Activated CD8-positive, alpha-beta T cell treated with anti-CD3 and anti-CD28 coated beads for 36 hours (primary cell): ENCODE measurements around the gene XXYLT1. TPM values are rescaled to one million over a fixed set of nuclear protein-coding genes. Genes with fewer than 3 reads are reported as not detected.
"Not testable (repeated sequence)": the region's sequence is repeated elsewhere in the genome, so short reads cannot be mapped to it uniquely, and the experiment has no call there.

Source experiments
- ATAC-seq: fragments of 200-7000 bp; cut with Tn5 transposase; one replicate; pipeline ENCODE4 v1.10.0; 2021; ENCODE audit warnings: mild to moderate bottlenecking, moderate library complexity
- CTCF ChIA-PET: fragments of 350-600 bp; sonication (Branson Sonifier 250); formaldehyde crosslinking; loops from one replicate; lab custom pipeline; 2021; ENCODE audit warnings: antibody characterized with exemption; lab: Charles Lee
- POLR2A ChIA-PET: fragments of 350-600 bp; sonication (Branson Sonifier 250); formaldehyde crosslinking; loops from one replicate; lab custom pipeline; 2021; ENCODE audit warnings: antibody characterized with exemption; lab: Charles Lee
- DNase-seq: peaks from one replicate; pipeline ENCODE4 v3.0.0-alpha.2; 2020
- H3K27ac Mint-ChIP-seq: one replicate; pipeline ENCODE4 v1.8.0; 2021; ENCODE audit warnings: mild to moderate bottlenecking, mixed read lengths
- H3K27me3 Mint-ChIP-seq: one replicate; pipeline ENCODE4 v1.8.0; 2021; ENCODE audit warnings: mixed read lengths
- H3K36me3 Mint-ChIP-seq: one replicate; pipeline ENCODE4 v1.8.0; 2021; ENCODE audit warnings: low read depth, mixed read lengths
- H3K4me1 Mint-ChIP-seq: one replicate; pipeline ENCODE4 v1.8.0; 2021; ENCODE audit warnings: low read depth, mixed read lengths
- H3K4me3 Mint-ChIP-seq: one replicate; pipeline ENCODE4 v1.8.0; 2021; ENCODE audit warnings: mild to moderate bottlenecking, moderate library complexity, mixed read lengths
- H3K9me3 Mint-ChIP-seq: one replicate; pipeline ENCODE4 v1.8.0; 2021; ENCODE audit warnings: mixed read lengths
- intact Hi-C: fragments of 100-400 bp; cut with micrococcal nuclease; formaldehyde crosslinking; loops from one replicate; pipeline ENCODE4 v1.10.0; 2022
- total RNA-seq, 2 experiments: library from RNA; stranded (reverse); gene quantifications; one replicate each; pipeline ENCODE4 v1.2.3, GENCODE V29; 2021
- TF ChIP-seq, protein P1 (sequence below): fragments of 200-600 bp; IDR thresholded peaks from one replicate; pipeline ENCODE4 v1.8.0; 2022; ENCODE audit warnings: antibody characterized with exemption, mild to moderate bottlenecking

XXYLT1 gene
- total RNA-seq, 2 experiments from 2014 or later = 8.4 to 9.6 TPM

- no peaks in the 10 kb centered on the region for H3K9me3 Mint-ChIP-seq
- H3K4me3 Mint-ChIP-seq = no peak overlapping the region
- ATAC-seq (no peak), DNase-seq (no peak)
- CTCF ChIA-PET = interaction anchor here (0.7 to 1.3 kb wide), 3 partner anchors 37 to 102 kb away, joined by 3 to 4 read pairs (median 3); no protein-coding TSS in a partner anchor
- H3K27me3 Mint-ChIP-seq = peaks cover 2% of the 10 kb centered on the region
- intact Hi-C loops = no loop called here
- TF ChIP-seq, protein P1, sequence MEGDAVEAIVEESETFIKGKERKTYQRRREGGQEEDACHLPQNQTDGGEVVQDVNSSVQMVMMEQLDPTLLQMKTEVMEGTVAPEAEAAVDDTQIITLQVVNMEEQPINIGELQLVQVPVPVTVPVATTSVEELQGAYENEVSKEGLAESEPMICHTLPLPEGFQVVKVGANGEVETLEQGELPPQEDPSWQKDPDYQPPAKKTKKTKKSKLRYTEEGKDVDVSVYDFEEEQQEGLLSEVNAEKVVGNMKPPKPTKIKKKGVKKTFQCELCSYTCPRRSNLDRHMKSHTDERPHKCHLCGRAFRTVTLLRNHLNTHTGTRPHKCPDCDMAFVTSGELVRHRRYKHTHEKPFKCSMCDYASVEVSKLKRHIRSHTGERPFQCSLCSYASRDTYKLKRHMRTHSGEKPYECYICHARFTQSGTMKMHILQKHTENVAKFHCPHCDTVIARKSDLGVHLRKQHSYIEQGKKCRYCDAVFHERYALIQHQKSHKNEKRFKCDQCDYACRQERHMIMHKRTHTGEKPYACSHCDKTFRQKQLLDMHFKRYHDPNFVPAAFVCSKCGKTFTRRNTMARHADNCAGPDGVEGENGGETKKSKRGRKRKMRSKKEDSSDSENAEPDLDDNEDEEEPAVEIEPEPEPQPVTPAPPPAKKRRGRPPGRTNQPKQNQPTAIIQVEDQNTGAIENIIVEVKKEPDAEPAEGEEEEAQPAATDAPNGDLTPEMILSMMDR = no peak
- H3K4me1 Mint-ChIP-seq = no peaks in the 10 kb centered on the region
- no peaks in the 10 kb centered on the region for H3K36me3 Mint-ChIP-seq
- no peak overlapping the region for H3K27ac Mint-ChIP-seq
- POLR2A ChIA-PET = interaction anchor here (1.2 to 1.4 kb wide), 2 partner anchors 11 to 22 kb away, joined by 4 read pairs; no protein-coding TSS in a partner anchor
These were observed 231.6 kb downstream of the XXYLT1 start for GRCh38 chr3:195039180-195039843.

GRCh38 chr3:195038161-195038560 is 232.8 kb downstream of the XXYLT1 start:
- DNase-seq (no peak), ATAC-seq (no peak)
- TF ChIP-seq, protein P1 = no peak
- no peaks in the 10 kb centered on the region for H3K4me1 Mint-ChIP-seq
- intact Hi-C loops = no loop called here
- H3K4me3 Mint-ChIP-seq = no peak overlapping the region
- ChIA-PET POLR2A (no interaction called here), CTCF (no interaction called here)
- H3K36me3 Mint-ChIP-seq = no peaks in the 10 kb centered on the region
- no peaks in the 10 kb centered on the region for H3K9me3 Mint-ChIP-seq
- H3K27ac Mint-ChIP-seq = no peak overlapping the region
- H3K27me3 Mint-ChIP-seq = peaks cover 2% of the 10 kb centered on the region

GRCh38 chr3:195037586-195037985 is 233.4 kb downstream of the XXYLT1 start:
- intact Hi-C loops = not testable (repeated sequence)

GRCh38 chr3:195036974-195037373 is 234.0 kb downstream of the XXYLT1 start:
- TF ChIP-seq, protein P1 = no peak
- Mint-ChIP-seq H3K9me3 (no peaks in the 10 kb centered on the region), H3K4me1 (no peaks in the 10 kb centered on the region), H3K27ac (no peak overlapping the region), H3K27me3 (peaks cover 2% of the 10 kb centered on the region), H3K4me3 (no peak overlapping the region), H3K36me3 (no peaks in the 10 kb centered on the region)
- DNase-seq = no peak
- intact Hi-C loops = no loop called here
- ChIA-PET POLR2A (no interaction called here), CTCF (no interaction called here)
- no peak for ATAC-seq

More at GRCh38 chr3:195037586-195037985, 233.4 kb downstream of the XXYLT1 start:
- DNase-seq, H3K9me3 Mint-ChIP-seq, H3K36me3 Mint-ChIP-seq, CTCF ChIA-PET, H3K27ac Mint-ChIP-seq, H3K4me1 Mint-ChIP-seq, H3K27me3 Mint-ChIP-seq, POLR2A ChIA-PET, H3K4me3 Mint-ChIP-seq, ATAC-seq: not testable (repeated sequence)

DNA sequence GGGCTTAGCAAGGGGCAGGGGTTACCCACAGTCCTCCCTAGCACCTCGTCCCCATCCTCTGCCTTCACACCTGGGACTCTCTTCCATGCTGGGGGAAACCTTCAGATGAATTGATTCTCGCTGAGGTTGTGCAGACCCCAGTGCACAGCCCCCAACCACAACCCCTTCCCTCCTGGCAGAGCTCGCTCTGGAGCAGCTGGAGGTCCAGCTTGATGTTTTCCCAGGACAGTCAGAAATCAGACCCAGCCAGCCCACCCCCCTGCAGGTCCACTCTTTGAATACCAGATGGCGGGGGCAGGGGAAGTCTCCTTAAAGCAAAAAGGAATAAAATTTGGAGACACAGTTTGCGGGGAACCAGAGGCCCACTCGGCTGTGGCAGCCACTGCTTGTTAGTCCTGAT is 234.4 kb downstream of the XXYLT1 start:
- Mint-ChIP-seq H3K9me3 (no peaks in the 10 kb centered on the region), H3K27me3 (peaks cover 2% of the 10 kb centered on the region), H3K4me3 (no peak overlapping the region), H3K27ac (no peak overlapping the region), H3K4me1 (no peaks in the 10 kb centered on the region), H3K36me3 (no peaks in the 10 kb centered on the region)
- intact Hi-C loops = no loop called here
- ChIA-PET POLR2A (no interaction called here), CTCF (no interaction called here)
- no peak for ATAC-seq
- DNase-seq = no peak
- TF ChIP-seq, protein P1 = no peak
